A549 (cell line): ENCODE measurements around the gene KAT8. TPM values are rescaled to one million over a fixed set of nuclear protein-coding genes. Genes with fewer than 3 reads are reported as not detected.

Source experiments
- ATAC-seq, 2 experiments: fragments of 200-7000 bp in 1 of 2; fragments of >200 bp in 1 of 2; cut with Nextera tagmentation in 1 of 2; cut with Tn5 transposase in 1 of 2; 3 replicates each; pipeline versions ENCODE4 v1.8.0 to v1.9.1; 2018 to 2020; ENCODE audit warnings: mild to moderate bottlenecking in 1 of 2, moderate library complexity in 1 of 2
- CTCF ChIA-PET: fragments of 300-600 bp; sonication (Branson Sonifier 250); formaldehyde crosslinking; extraction: SDS; loops from one replicate; lab custom pipeline; 2021; ENCODE audit warnings: antibody characterized with exemption, inconsistent platforms; lab: Yijun Ruan, JAX
- POLR2A ChIA-PET: fragments of 350-600 bp; formaldehyde crosslinking; extraction: SDS; loops from one replicate; lab custom pipeline; 2021; ENCODE audit warnings: antibody characterized with exemption, inconsistent platforms; lab: Yijun Ruan, JAX
- DNase-seq, 2 experiments: peaks; one replicate each; pipeline versions ENCODE4 v3.0.0 to v3.0.0-alpha.2; 2011 to 2016; ENCODE audit warnings: low read depth in 1 of 2, low spot score in 1 of 2
- FAIRE-seq: peaks from 2 replicates; lab custom pipeline; 2011; peaks lifted over from hg19 to GRCh38; lab: Jason Lieb, UNC
- H3K27ac ChIP-seq, 2 experiments: fragments of >200 bp; sonication (Bioruptor Twin); formaldehyde crosslinking; 3 replicates each; pipeline ENCODE4 v1.5.1; 2016 to 2017
- H3K4me1 ChIP-seq: fragments of >200 bp; sonication (Bioruptor Twin); formaldehyde crosslinking; 3 replicates; pipeline ENCODE4 v1.6.1; 2016
- H3K4me2 ChIP-seq: fragments of >200 bp; sonication (Bioruptor Twin); formaldehyde crosslinking; 3 replicates; pipeline ENCODE4 v1.6.1; 2016
- H3K4me3 ChIP-seq: fragments of >200 bp; sonication (Bioruptor Twin); formaldehyde crosslinking; 3 replicates; pipeline ENCODE4 v1.5.1; 2016
- H3K9me3 ChIP-seq: fragments of >200 bp; sonication (Bioruptor Twin); formaldehyde crosslinking; 3 replicates; pipeline ENCODE4 v1.6.1; 2016
- BCL3 ChIP-seq: fragments of >200 bp; sonication (Bioruptor Twin); formaldehyde crosslinking; IDR thresholded peaks from 3 replicates; pipeline ENCODE4 v1.6.1; 2016
- CHD2 ChIP-seq: fragments of 150-350 bp; IDR thresholded peaks from 2 replicates; pipeline ENCODE4 v1.6.1; 2014; ENCODE audit warnings: low read length; ENCODE audit not compliant: partially characterized antibody
- E2F6 ChIP-seq: IDR thresholded peaks from 2 replicates; pipeline ENCODE4 v1.6.1; 2012; ENCODE audit warnings: low read depth, borderline replicate concordance
- FOSB ChIP-seq: fragments of 250-450 bp; sonication (Bioruptor Pico); IDR thresholded peaks from 2 replicates; pipeline ENCODE4 v1.5.0; 2020; ENCODE audit warnings: mild to moderate bottlenecking, moderate library complexity
- FOSL2 ChIP-seq, 2 experiments: fragments of 450-650 bp in 1 of 2; fragments of >200 bp in 1 of 2; sonication (Bioruptor Twin) in 1 of 2; formaldehyde crosslinking; IDR thresholded peaks; 2 replicates each; pipeline versions ENCODE4 v1.5.0 to v1.6.1; 2016 to 2020; ENCODE audit warnings: mild to moderate bottlenecking in 1 of 2, moderate library complexity in 1 of 2
- GATA3 ChIP-seq: IDR thresholded peaks from 2 replicates; pipeline ENCODE4 v1.6.1; 2012; ENCODE audit warnings: borderline replicate concordance
- HES2 ChIP-seq: fragments of >200 bp; sonication (Bioruptor Twin); formaldehyde crosslinking; IDR thresholded peaks from 2 replicates; pipeline ENCODE4 v1.6.1; 2016
- HOXB13 ChIP-seq: fragments of 250-450 bp; sonication (Bioruptor Pico); IDR thresholded peaks from 2 replicates; pipeline ENCODE4 v1.5.0; 2020; ENCODE audit warnings: low read depth, mild to moderate bottlenecking, moderate library complexity
- KDM1A ChIP-seq: fragments of 200-600 bp; sonication (generic); IDR thresholded peaks from 2 replicates; pipeline ENCODE4 v1.6.1; 2016; ENCODE audit warnings: low read depth, mild to moderate bottlenecking
- MAFK ChIP-seq: fragments of 450-650 bp; IDR thresholded peaks from 2 replicates; pipeline ENCODE4 v1.6.1; 2014; ENCODE audit not compliant: partially characterized antibody
- MYC ChIP-seq: IDR thresholded peaks from 2 replicates; pipeline ENCODE4 v1.6.1; 2012; ENCODE audit warnings: mild to moderate bottlenecking, inconsistent platforms, low read length, improper control_type of control experiment, borderline replicate concordance
- NFE2L2 ChIP-seq: fragments of 150-350 bp; conservative IDR thresholded peaks from 2 replicates; pipeline ENCODE4 v1.6.1; 2014; ENCODE audit warnings: low read length
- NR3C1 ChIP-seq: fragments of >200 bp; sonication (Bioruptor Twin); formaldehyde crosslinking; IDR thresholded peaks from 3 replicates; pipeline ENCODE4 v1.6.1; 2017
- PHF8 ChIP-seq: fragments of 200-600 bp; sonication (generic); IDR thresholded peaks from 2 replicates; pipeline ENCODE4 v1.6.1; 2016; ENCODE audit warnings: low read depth, mild to moderate bottlenecking, antibody characterized with exemption, moderate library complexity, borderline replicate concordance
- POLR2A ChIP-seq: IDR thresholded peaks from 2 replicates; pipeline ENCODE4 v1.6.1; 2012; ENCODE audit warnings: mild to moderate bottlenecking, low read length
- RARB ChIP-seq: fragments of 250-450 bp; sonication (Bioruptor Pico); IDR thresholded peaks from 2 replicates; pipeline ENCODE4 v1.8.0; 2021; ENCODE audit warnings: mild to moderate bottlenecking, moderate library complexity
- USF2 ChIP-seq: fragments of 450-650 bp; IDR thresholded peaks from 2 replicates; pipeline ENCODE4 v1.6.1; 2014; ENCODE audit warnings: antibody characterized with exemption
- ZNF302 ChIP-seq: fragments of 250-450 bp; sonication (Bioruptor Pico); IDR thresholded peaks from 2 replicates; pipeline ENCODE4 v1.9.0; 2021; ENCODE audit warnings: inconsistent platforms, mild to moderate bottlenecking, moderate library complexity
- ZSCAN20 ChIP-seq: fragments of 250-450 bp; sonication (Bioruptor Pico); IDR thresholded peaks from 2 replicates; pipeline ENCODE4 v1.8.0; 2022; ENCODE audit warnings: mild to moderate bottlenecking, moderate library complexity
- WGBS: methylation state at CpG from one replicate; pipeline ENCODE4 v1.1.6; 2017; ENCODE audit errors: missing lambda C conversion rate; 5-methylcytosine and 5-hydroxymethylcytosine counted together
- polyA plus RNA-seq, 4 experiments: library from polyadenylated mRNA; depleted of rRNA in 3 of 4; stranded (reverse); fragments of >200 nt; fragmentation: RNase III in 1 of 4; extraction: RNeasy Plus Mini Kit Qiagen cat#74134 plus additional on column Dnase treatment in 1 of 4; gene quantifications; 2 replicates in 3 of 4; 3 replicates in 1 of 4; pipeline ENCODE4 v1.2.3, GENCODE V29; 2011 to 2017
- TF ChIP-seq, protein P1 (sequence below): fragments of 200-600 bp; sonication (generic); IDR thresholded peaks from 2 replicates; pipeline ENCODE4 v1.6.1; 2016; ENCODE audit warnings: antibody characterized with exemption, mild to moderate bottlenecking, moderate library complexity
- TF ChIP-seq, protein P2 (sequence below): fragments of 250-450 bp; sonication (Bioruptor Pico); IDR thresholded peaks from 2 replicates; pipeline ENCODE4 v1.5.0; 2020; ENCODE audit warnings: low read depth, mild to moderate bottlenecking, moderate library complexity

KAT8 gene
- polyA plus RNA-seq, 2 of the 4 experiments (the other 2 are of a cell fraction), result 34.4 to 42.2 TPM

DNA sequence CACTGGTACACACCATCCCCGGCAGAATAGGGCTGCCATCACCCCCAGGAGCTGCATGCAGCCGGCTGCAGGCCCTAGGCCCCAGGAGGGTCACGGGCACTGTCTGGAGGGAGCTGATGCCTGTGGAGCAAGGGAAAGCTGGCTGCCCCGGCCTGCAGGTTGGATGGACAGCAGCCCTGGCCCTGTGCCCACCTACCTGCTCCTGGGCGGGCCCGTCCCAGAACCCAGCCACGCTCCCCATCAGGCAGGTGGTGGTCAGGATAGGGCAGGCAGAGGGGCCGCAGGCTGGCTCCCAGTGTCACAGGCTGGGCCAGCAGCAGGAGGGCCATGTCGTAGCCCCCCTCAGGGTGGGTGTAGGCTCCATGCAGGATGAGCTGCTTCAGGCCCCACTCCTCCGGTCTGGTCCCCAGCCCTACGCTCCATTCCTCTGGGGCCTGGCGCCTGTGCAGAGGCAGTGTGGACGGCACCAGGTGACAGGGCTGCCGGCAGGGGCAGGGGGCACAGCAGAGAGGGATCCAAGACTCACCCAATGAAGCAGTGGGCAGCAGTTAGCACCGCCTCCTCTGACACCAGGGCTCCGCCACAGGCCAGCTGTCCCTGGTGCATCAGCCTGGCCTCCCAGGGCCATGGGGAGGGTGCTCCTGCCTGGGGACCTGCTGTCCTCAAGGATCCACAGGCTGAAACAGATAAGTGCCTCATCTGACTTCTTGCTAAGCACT, 32.7 kb upstream of the KAT8 start:
- ChIA-PET CTCF (interaction anchor here (0.8 to 3.8 kb wide), 7 partner anchors 9 to 100 kb away, joined by 3 to 17 read pairs (median 3); partner anchors contain the start of gene HSD3B7), POLR2A (interaction anchor here (0.5 to 1.9 kb wide), 3 partner anchors 33 to 272 kb away, joined by 3 to 6 read pairs (median 3); partner anchors contain the start of gene KAT8)
- H3K9me3 ChIP-seq, result no peaks in the 10 kb centered on the region
- FAIRE-seq (no peak), ATAC-seq (peak; percentile 12 to 18; a peak in 3 of 6 replicates), DNase-seq (no peak)
- no peak overlapping the region for H3K4me3 ChIP-seq
- 90% methylated on average over 3 of the region's 16 CpGs for WGBS
- no peak overlapping the region for H3K4me2 ChIP-seq
- TF ChIP-seq HOXB13 (CRISPR knock-in tag) (no peak), MAFK (no peak), USF2 (no peak), RARB (CRISPR knock-in tag) (no peak), KDM1A (no peak), E2F6 (no peak), CHD2 (no peak), POLR2A (no peak), ZSCAN20 (CRISPR knock-in tag) (no peak), GATA3 (no peak), PHF8 (no peak), NFE2L2 (no peak)
- no peak overlapping the region for H3K27ac ChIP-seq
- no peaks in the 10 kb centered on the region for H3K4me1 ChIP-seq

- DNase-seq (no peak), FAIRE-seq (no peak), ATAC-seq (no peak)
- ChIA-PET POLR2A (interaction anchor here (1.9 to 2.8 kb wide), 2 partner anchors 12 to 32 kb away, joined by 6 to 10 read pairs; partner anchors contain the start of genes KAT8, ZNF646 and ZNF668), CTCF (interaction anchor here (0.8 to 3.8 kb wide), 8 partner anchors 10 to 132 kb away, joined by 3 to 17 read pairs (median 4); partner anchors contain the start of gene HSD3B7)
- no peak overlapping the region for H3K4me3 ChIP-seq
- no peaks in the 10 kb centered on the region for H3K4me1 ChIP-seq
- no peaks in the 10 kb centered on the region for H3K9me3 ChIP-seq
- H3K4me2 ChIP-seq, result no peak overlapping the region
- 87% methylated on average over 8 of the region's 8 CpGs for WGBS
- H3K27ac ChIP-seq, result no peak overlapping the region
- TF ChIP-seq FOSB (CRISPR knock-in tag), result no peak
- no peak for TF ChIP-seq MYC
- TF ChIP-seq NR3C1, result no peak
- TF ChIP-seq HES2, result no peak
- no peak for TF ChIP-seq FOSL2 (IDR thresholded peaks at IDR 0.05)
- TF ChIP-seq FOSL2 (CRISPR knock-in tag; IDR thresholded peaks at IDR 0.05), result no peak
- no peak for TF ChIP-seq BCL3
- no peak for TF ChIP-seq GATA3
- TF ChIP-seq, protein P1, sequence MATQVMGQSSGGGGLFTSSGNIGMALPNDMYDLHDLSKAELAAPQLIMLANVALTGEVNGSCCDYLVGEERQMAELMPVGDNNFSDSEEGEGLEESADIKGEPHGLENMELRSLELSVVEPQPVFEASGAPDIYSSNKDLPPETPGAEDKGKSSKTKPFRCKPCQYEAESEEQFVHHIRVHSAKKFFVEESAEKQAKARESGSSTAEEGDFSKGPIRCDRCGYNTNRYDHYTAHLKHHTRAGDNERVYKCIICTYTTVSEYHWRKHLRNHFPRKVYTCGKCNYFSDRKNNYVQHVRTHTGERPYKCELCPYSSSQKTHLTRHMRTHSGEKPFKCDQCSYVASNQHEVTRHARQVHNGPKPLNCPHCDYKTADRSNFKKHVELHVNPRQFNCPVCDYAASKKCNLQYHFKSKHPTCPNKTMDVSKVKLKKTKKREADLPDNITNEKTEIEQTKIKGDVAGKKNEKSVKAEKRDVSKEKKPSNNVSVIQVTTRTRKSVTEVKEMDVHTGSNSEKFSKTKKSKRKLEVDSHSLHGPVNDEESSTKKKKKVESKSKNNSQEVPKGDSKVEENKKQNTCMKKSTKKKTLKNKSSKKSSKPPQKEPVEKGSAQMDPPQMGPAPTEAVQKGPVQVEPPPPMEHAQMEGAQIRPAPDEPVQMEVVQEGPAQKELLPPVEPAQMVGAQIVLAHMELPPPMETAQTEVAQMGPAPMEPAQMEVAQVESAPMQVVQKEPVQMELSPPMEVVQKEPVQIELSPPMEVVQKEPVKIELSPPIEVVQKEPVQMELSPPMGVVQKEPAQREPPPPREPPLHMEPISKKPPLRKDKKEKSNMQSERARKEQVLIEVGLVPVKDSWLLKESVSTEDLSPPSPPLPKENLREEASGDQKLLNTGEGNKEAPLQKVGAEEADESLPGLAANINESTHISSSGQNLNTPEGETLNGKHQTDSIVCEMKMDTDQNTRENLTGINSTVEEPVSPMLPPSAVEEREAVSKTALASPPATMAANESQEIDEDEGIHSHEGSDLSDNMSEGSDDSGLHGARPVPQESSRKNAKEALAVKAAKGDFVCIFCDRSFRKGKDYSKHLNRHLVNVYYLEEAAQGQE, result no peak
- no peak for TF ChIP-seq ZNF302 (CRISPR knock-in tag)
- TF ChIP-seq, protein P2, sequence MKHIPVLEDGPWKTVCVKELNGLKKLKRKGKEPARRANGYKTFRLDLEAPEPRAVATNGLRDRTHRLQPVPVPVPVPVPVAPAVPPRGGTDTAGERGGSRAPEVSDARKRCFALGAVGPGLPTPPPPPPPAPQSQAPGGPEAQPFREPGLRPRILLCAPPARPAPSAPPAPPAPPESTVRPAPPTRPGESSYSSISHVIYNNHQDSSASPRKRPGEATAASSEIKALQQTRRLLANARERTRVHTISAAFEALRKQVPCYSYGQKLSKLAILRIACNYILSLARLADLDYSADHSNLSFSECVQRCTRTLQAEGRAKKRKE (CRISPR knock-in tag), result no peak
- TF ChIP-seq, all 56 proteins: peak for 0
Observed at GRCh38 chr16:31085411-31085810, 32.1 kb upstream of the KAT8 start.
